Heart left ventricle (tissue), 13 donors: Measurements from ENCODE around the gene ASTN2.

Experiments
- POLR2A ChIP-seq, 2 donors: fragments of 450-650 bp; IDR thresholded peaks; one replicate each; pipeline ENCODE4 v1.6.1; 2017; ENCODE audit warnings: antibody characterized with exemption in 2 of 2, mild to moderate bottlenecking in 2 of 2, moderate library complexity in 2 of 2
- TF ChIP-seq, protein P1 (sequence below), 12 donors: fragments of 200-600 bp; sonication (generic) in 4 of 12; IDR thresholded peaks; one replicate each; pipeline versions ENCODE4 v1.5.0 to v1.8.0; 2018 to 2022; ENCODE audit warnings: antibody characterized with exemption in 12 of 12, mild to moderate bottlenecking in 5 of 12
- donor health status: ischemic (EF 13 %, LVEDD 7.1; RV severe dilation, severe dysfunction).
- donor health status: DM: no; HTN: yes; CAD: no.
- donor health status: DM: no; HTN: no; CAD: no.
- donor health status: ischemic (EF 25% LVEDD 6.9; RV normal size, moderate dysfunction).
- donor health status: ischemic (EF 25% LVEDD 5.7; RV mildly dilated, moderate dysfunction).
- donor health status: ischemic (EF 35%, LVEDD 5.7; RV mildly dilated, moderate dysfunction).
- donor health status: nonischemic (EF 11% LVEDD 7.7; RV severe dilation, severe dysfunction).
- donor health status: DM: yes; HTN: yes; CAD: no.
- donor health status: PGD.
- donor health status: ischemic (EF 29% LVEDD 5.4; RV normal size, mild dysfunction).
- donor health status: nonischemic (EF 23%, LVEDD 6.1; RV moderate dilation, normal function).

GRCh38 chr9:117097761-117098160, 317.1 kb downstream of the ASTN2 start:
- TF ChIP-seq, protein P1, sequence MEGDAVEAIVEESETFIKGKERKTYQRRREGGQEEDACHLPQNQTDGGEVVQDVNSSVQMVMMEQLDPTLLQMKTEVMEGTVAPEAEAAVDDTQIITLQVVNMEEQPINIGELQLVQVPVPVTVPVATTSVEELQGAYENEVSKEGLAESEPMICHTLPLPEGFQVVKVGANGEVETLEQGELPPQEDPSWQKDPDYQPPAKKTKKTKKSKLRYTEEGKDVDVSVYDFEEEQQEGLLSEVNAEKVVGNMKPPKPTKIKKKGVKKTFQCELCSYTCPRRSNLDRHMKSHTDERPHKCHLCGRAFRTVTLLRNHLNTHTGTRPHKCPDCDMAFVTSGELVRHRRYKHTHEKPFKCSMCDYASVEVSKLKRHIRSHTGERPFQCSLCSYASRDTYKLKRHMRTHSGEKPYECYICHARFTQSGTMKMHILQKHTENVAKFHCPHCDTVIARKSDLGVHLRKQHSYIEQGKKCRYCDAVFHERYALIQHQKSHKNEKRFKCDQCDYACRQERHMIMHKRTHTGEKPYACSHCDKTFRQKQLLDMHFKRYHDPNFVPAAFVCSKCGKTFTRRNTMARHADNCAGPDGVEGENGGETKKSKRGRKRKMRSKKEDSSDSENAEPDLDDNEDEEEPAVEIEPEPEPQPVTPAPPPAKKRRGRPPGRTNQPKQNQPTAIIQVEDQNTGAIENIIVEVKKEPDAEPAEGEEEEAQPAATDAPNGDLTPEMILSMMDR (IDR thresholded peaks at IDR 0.05) = no peak
- no peak for TF ChIP-seq POLR2A (IDR thresholded peaks at IDR 0.05)
